ENCODE results near the gene C5orf58.

The C5orf58 gene

DNA sequence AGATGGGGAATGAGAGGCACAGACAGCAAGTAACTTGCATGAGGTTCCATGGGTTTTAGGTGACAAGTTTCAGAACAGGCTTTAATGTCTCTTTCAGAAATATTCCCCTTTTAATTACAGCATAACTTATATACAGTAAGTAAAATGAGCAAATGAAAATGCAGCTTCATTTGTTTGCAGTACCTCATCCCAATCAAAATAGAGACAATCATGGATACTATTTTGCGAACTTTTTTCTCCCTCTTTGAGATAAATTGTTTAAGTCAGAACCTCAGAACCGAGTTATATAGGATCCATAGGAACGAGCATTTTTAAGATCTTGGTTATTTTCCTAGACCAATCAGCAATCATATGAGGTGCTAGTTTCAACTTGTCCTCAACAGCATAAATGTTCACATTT is 61.3 kb downstream of the C5orf58 start:
- Histone ChIP-seq H3K4me3 (ENCODE audit: low read depth in 1 of 2, low read length in 1 of 2) (peak overlapping the region; percentile 82 to 96), H3K27ac (peak overlapping the region; percentile 97), H3K27me3 (no peaks in the 10 kb centered on the region), H3K36me3 (peaks cover 59% of the 10 kb centered on the region), H3K4me1 (ENCODE audit: control insufficient read depth in 1 of 2, insufficient read depth in 1 of 2, low read depth in 1 of 2, low read length in 1 of 2) (peaks cover 78 to 84% of the 10 kb centered on the region in 2 experiments), H3K9me3 (peaks cover 3% of the 10 kb centered on the region)
- TF ChIP-seq, protein P1, sequence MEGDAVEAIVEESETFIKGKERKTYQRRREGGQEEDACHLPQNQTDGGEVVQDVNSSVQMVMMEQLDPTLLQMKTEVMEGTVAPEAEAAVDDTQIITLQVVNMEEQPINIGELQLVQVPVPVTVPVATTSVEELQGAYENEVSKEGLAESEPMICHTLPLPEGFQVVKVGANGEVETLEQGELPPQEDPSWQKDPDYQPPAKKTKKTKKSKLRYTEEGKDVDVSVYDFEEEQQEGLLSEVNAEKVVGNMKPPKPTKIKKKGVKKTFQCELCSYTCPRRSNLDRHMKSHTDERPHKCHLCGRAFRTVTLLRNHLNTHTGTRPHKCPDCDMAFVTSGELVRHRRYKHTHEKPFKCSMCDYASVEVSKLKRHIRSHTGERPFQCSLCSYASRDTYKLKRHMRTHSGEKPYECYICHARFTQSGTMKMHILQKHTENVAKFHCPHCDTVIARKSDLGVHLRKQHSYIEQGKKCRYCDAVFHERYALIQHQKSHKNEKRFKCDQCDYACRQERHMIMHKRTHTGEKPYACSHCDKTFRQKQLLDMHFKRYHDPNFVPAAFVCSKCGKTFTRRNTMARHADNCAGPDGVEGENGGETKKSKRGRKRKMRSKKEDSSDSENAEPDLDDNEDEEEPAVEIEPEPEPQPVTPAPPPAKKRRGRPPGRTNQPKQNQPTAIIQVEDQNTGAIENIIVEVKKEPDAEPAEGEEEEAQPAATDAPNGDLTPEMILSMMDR (IDR thresholded peaks at IDR 0.05): no peak

DNA sequence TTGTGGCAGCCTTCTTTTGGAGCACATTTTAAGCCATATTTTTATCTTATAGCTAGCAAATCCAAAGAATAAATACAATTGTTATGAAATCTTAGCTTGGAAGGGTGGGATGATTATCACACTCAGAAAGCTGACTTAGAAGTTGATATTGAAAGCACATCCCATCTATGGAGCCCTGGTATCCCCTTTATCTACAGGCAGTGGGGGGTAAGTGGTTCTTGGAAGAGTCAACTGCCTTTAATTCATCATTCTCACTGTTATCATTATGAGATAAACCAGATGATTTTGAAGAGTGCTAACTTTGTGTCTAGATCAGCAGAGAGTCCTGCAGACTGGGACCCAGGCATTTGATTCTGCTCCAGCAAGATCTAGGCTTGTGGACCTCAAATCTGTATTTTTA is 61.8 kb downstream of the C5orf58 start:
- Histone ChIP-seq H3K36me3 (peaks cover 55% of the 10 kb centered on the region), H3K9me3 (no peaks in the 10 kb centered on the region), H3K4me1 (ENCODE audit: control insufficient read depth in 1 of 2, insufficient read depth in 1 of 2, low read depth in 1 of 2, low read length in 1 of 2) (peaks cover 80 to 84% of the 10 kb centered on the region in 2 experiments), H3K4me3 (ENCODE audit: low read depth in 1 of 2, low read length in 1 of 2) (peak overlapping the region; percentile 82 to 96), H3K27ac (peak overlapping the region; percentile 97), H3K27me3 (no peaks in the 10 kb centered on the region)
- TF ChIP-seq, protein P1 (IDR thresholded peaks at IDR 0.05): no peak
